Measurements from ENCODE around the gene ZNF282. TPM values are rescaled to one million over a fixed set of nuclear protein-coding genes. Genes with fewer than 3 reads are reported as not detected.

ZNF282 gene
- 10 to 100 TPM; 22.2 to 29.9 (median 26.0) TPM for total RNA-seq
- 10.8 TPM for total RNA-seq (2013)

GRCh38 chr7:149195180-149196150, at the start of gene ZNF282:
TSS of gene ZNF282 (plus strand) at chr7:149195546. CDS start at chr7:149195590, 44 bp downstream.
- Mint-ChIP-seq H3K27ac (peak within 1 kb of the TSS; percentile 79 to 88), H3K4me3 (peak within 1 kb of the TSS; percentile 86), H3K9me3 (no peaks in the 10 kb centered on the region), H3K27me3 (ENCODE audit: low read depth in 2 of 2) (no peaks in the 10 kb centered on the region), H3K36me3 (peaks cover 16% of the 10 kb centered on the region), H3K4me1 (peaks cover 14 to 38% of the 10 kb centered on the region in 2 donors)
- peak within 1 kb of the TSS; percentile 59 for H3K27ac ChIP-seq (ENCODE audit: low read length)
- WGBS (ENCODE audit: insufficient coverage), result under 1% methylated on average over 97 of the region's 97 CpGs
- intact Hi-C loops (cut with micrococcal nuclease), result no loop called here
- peak; percentile 49 for TF ChIP-seq CTCF (IDR thresholded peaks at IDR 0.05)
- peak within 1 kb of the TSS; percentile 95 for H3K4me3 ChIP-seq (ENCODE audit: low read length)
- peak; percentile 59 to 77 for DNase-seq
- peak; percentile 84 to 88 (median 86) for ATAC-seq
- H3K4me1 ChIP-seq (ENCODE audit: control insufficient read depth, insufficient read depth, low read length), result peaks cover 20% of the 10 kb centered on the region
- no peaks in the 10 kb centered on the region for H3K9me3 ChIP-seq (ENCODE audit: control insufficient read depth, insufficient read depth, low read length)
- peaks cover 14% of the 10 kb centered on the region for H3K36me3 ChIP-seq (ENCODE audit: control insufficient read depth, insufficient read depth, low read length)
- no peaks in the 10 kb centered on the region for H3K27me3 ChIP-seq (ENCODE audit: control insufficient read depth, insufficient read depth, low read length)

GRCh38 chr7:149147072-149147751, 48.1 kb upstream of the ZNF282 start, which contains the start of gene ZNF398:
TSS of gene ZNF398 (plus strand) at chr7:149147453. CDS start at chr7:149147743, 290 bp downstream.
- Mint-ChIP-seq H3K27ac (peak within 1 kb of the TSS; percentile 84 to 89), H3K36me3 (no peaks in the 10 kb centered on the region), H3K4me1 (peaks cover 18 to 25% of the 10 kb centered on the region in 2 donors), H3K4me3 (peak within 1 kb of the TSS; percentile 86), H3K9me3 (no peaks in the 10 kb centered on the region), H3K27me3 (ENCODE audit: low read depth in 2 of 2) (no peaks in the 10 kb centered on the region)
- Histone ChIP-seq H3K4me1 (ENCODE audit: control insufficient read depth, insufficient read depth, low read length) (peaks cover 26% of the 10 kb centered on the region), H3K4me3 (ENCODE audit: low read length) (peak within 1 kb of the TSS; percentile 70), H3K27me3 (ENCODE audit: control insufficient read depth, insufficient read depth, low read length) (no peaks in the 10 kb centered on the region), H3K27ac (ENCODE audit: low read length) (peak within 1 kb of the TSS; percentile 67), H3K36me3 (ENCODE audit: control insufficient read depth, insufficient read depth, low read length) (no peaks in the 10 kb centered on the region), H3K9me3 (ENCODE audit: control insufficient read depth, insufficient read depth, low read length) (no peaks in the 10 kb centered on the region)
- intact Hi-C loops (cut with micrococcal nuclease), result loop anchor here (1.0 to 5.0 kb wide), 5 partner anchors 21 to 276 kb away; partner anchors contain the start of genes PDIA4, ZNF212, ZNF425 and ZNF786
- TF ChIP-seq CTCF (IDR thresholded peaks at IDR 0.05), result peak; percentile 69
- ATAC-seq (peak; percentile 81 to 94 (median 84)), DNase-seq (peak; percentile 83 to 93)
- under 1% methylated on average over 79 of the region's 79 CpGs for WGBS (ENCODE audit: insufficient coverage)

GRCh38 chr7:149147752-149148653, 47.3 kb upstream of the ZNF282 start:
- Histone ChIP-seq H3K27ac (ENCODE audit: low read length) (peak overlapping the region; percentile 67), H3K4me3 (ENCODE audit: low read length) (peak overlapping the region; percentile 70), H3K4me1 (ENCODE audit: control insufficient read depth, insufficient read depth, low read length) (peaks cover 26% of the 10 kb centered on the region), H3K27me3 (ENCODE audit: control insufficient read depth, insufficient read depth, low read length) (no peaks in the 10 kb centered on the region), H3K36me3 (ENCODE audit: control insufficient read depth, insufficient read depth, low read length) (no peaks in the 10 kb centered on the region), H3K9me3 (ENCODE audit: control insufficient read depth, insufficient read depth, low read length) (no peaks in the 10 kb centered on the region)
- H3K4me1 Mint-ChIP-seq, result peaks cover 18 to 25% of the 10 kb centered on the region in 2 donors
- no peak for TF ChIP-seq CTCF (IDR thresholded peaks at IDR 0.05)
- no peaks in the 10 kb centered on the region for H3K27me3 Mint-ChIP-seq (ENCODE audit: low read depth in 2 of 2)
- DNase-seq (peak; percentile 63 to 83), ATAC-seq (peak; percentile 49 to 58 (median 52))
- H3K9me3 Mint-ChIP-seq, result no peaks in the 10 kb centered on the region
- H3K27ac Mint-ChIP-seq, result peak overlapping the region; percentile 84 to 89
- intact Hi-C loops (cut with micrococcal nuclease), result loop anchor here (1.0 to 5.0 kb wide), 5 partner anchors 22 to 275 kb away; partner anchors contain the start of genes PDIA4, ZNF212, ZNF425 and ZNF786
- WGBS (ENCODE audit: insufficient coverage), result under 1% methylated on average over 86 of the region's 86 CpGs
- peak overlapping the region; percentile 85 for H3K4me3 Mint-ChIP-seq
- H3K36me3 Mint-ChIP-seq, result no peaks in the 10 kb centered on the region
